ENCODE data around the gene INO80.
"Not testable (repeated sequence)": the region's sequence is repeated elsewhere in the genome, so short reads cannot be mapped to it uniquely, and the experiment has no call there.

INO80 gene

DNA sequence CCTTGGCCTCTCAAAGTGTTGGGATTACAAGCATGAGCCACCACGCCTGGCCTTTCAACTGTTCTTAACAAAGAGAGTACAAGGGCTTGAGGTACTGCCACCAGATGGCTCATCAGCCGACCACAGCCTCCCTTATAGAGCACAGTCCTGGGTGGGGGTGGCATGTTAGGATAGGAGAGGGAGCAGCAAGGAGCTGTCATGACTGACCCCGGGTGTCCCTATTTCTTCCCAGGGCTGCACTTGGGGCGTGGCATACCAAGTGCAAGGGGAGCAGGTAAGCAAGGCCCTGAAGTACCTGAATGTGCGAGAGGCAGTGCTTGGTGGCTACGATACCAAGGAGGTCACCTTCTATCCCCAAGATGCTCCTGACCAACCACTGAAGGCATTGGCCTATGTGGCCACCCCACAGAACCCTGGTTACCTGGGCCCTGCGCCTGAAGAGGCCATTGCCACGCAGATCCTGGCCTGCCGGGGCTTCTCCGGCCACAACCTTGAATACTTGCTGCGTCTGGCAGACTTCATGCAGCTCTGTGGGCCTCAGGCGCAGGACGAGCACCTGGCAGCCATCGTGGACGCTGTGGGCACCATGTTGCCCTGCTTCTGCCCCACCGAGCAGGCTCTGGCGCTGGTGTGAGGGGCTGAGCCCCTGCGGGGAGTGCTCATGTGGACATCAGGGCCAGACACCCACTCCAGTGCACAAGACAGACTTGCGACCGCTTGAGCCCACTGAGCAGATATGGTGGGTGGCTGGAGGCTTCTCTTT lies 160.8 kb downstream of the INO80 start:
- DNase-seq = no peak
- H3K9me3 ChIP-seq (ENCODE audit: control insufficient read depth, low read length) = no peaks in the 10 kb centered on the region
- peaks cover 11% of the 10 kb centered on the region for H3K4me1 ChIP-seq (ENCODE audit: control insufficient read depth, insufficient read depth, low read length, poor library complexity, severe bottlenecking)
- H3K27me3 ChIP-seq (replicated peaks; ENCODE audit: control insufficient read depth, insufficient read depth, low read length, poor library complexity, severe bottlenecking) = no peaks in the 10 kb centered on the region
- H3K4me3 ChIP-seq (ENCODE audit: insufficient read depth, low read depth, low read length, poor library complexity, severe bottlenecking) = no peak overlapping the region
- H3K27ac ChIP-seq (ENCODE audit: insufficient read depth, low read length, poor library complexity, severe bottlenecking) = no peak overlapping the region
- H3K36me3 ChIP-seq (ENCODE audit: control insufficient read depth, insufficient read depth, low read length) = no peaks in the 10 kb centered on the region

DNA sequence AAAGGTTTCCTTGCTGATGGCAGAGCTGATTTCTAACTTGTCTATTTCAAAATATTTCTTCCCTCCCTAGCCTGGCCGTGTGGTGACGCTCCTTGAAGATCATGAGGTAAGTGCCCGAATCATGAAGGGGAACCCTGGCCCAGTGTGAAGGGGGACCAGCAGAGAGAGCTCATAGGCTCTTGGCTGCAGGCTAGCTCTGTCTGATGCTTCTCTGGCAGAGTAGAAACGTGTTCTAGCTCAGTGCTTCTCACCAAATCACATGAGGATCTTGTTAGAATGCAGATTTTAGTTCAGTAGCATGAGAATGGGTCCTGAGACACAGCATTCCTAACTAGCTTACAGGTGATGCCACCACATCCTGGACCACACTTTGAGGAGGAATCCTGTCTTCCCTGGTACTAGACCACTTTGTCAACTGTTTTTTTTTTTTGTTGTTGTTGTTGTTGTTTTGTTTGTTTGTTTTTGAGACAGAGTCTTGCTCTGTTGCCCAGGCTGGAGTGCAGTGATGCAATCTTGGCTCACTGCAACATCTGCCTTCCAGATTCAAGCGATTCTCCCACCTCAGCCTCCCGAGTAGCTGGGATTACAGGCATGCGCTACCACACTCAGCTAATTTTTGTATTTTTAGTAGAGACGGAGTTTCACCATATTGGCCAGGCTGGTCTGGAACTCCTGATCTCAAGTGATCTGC lies 161.8 kb downstream of the INO80 start:
- H3K27me3 ChIP-seq (replicated peaks; ENCODE audit: control insufficient read depth, insufficient read depth, low read length, poor library complexity, severe bottlenecking); H3K9me3 ChIP-seq (ENCODE audit: control insufficient read depth, low read length); H3K36me3 ChIP-seq (ENCODE audit: control insufficient read depth, insufficient read depth, low read length); H3K27ac ChIP-seq (ENCODE audit: insufficient read depth, low read length, poor library complexity, severe bottlenecking); DNase-seq: not testable (repeated sequence)
- H3K4me1 ChIP-seq (ENCODE audit: control insufficient read depth, insufficient read depth, low read length, poor library complexity, severe bottlenecking) = peaks cover 11% of the 10 kb centered on the region
- H3K4me3 ChIP-seq (ENCODE audit: insufficient read depth, low read depth, low read length, poor library complexity, severe bottlenecking) = peak overlapping the region; percentile 86

DNA sequence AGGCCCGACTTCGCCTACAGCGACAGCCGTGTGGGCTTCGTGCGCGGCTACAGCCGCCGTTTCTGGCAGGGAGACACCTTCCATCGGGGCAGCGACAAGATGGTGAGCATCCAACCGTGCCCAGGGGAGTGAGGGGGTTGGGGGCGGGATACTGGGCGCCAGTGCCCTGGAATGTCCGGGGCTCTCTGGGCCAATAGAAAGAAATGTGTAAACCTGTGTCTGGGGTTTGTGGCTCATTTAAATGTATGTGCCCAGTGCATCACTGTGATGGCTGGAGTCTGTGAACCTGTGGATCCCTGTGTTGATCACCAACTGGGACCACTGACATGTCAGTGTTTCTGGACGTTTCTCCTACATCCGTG lies 162.4 kb downstream of the INO80 start:
- H3K27ac ChIP-seq (ENCODE audit: insufficient read depth, low read length, poor library complexity, severe bottlenecking) = peak overlapping the region; percentile 25
- H3K4me1 ChIP-seq (ENCODE audit: control insufficient read depth, insufficient read depth, low read length, poor library complexity, severe bottlenecking) = peaks cover 11% of the 10 kb centered on the region
- no peak for DNase-seq
- H3K9me3 ChIP-seq (ENCODE audit: control insufficient read depth, low read length) = no peaks in the 10 kb centered on the region
- H3K27me3 ChIP-seq (replicated peaks; ENCODE audit: control insufficient read depth, insufficient read depth, low read length, poor library complexity, severe bottlenecking) = no peaks in the 10 kb centered on the region
- H3K4me3 ChIP-seq (ENCODE audit: insufficient read depth, low read depth, low read length, poor library complexity, severe bottlenecking) = peak overlapping the region; percentile 86
- no peaks in the 10 kb centered on the region for H3K36me3 ChIP-seq (ENCODE audit: control insufficient read depth, insufficient read depth, low read length)

DNA sequence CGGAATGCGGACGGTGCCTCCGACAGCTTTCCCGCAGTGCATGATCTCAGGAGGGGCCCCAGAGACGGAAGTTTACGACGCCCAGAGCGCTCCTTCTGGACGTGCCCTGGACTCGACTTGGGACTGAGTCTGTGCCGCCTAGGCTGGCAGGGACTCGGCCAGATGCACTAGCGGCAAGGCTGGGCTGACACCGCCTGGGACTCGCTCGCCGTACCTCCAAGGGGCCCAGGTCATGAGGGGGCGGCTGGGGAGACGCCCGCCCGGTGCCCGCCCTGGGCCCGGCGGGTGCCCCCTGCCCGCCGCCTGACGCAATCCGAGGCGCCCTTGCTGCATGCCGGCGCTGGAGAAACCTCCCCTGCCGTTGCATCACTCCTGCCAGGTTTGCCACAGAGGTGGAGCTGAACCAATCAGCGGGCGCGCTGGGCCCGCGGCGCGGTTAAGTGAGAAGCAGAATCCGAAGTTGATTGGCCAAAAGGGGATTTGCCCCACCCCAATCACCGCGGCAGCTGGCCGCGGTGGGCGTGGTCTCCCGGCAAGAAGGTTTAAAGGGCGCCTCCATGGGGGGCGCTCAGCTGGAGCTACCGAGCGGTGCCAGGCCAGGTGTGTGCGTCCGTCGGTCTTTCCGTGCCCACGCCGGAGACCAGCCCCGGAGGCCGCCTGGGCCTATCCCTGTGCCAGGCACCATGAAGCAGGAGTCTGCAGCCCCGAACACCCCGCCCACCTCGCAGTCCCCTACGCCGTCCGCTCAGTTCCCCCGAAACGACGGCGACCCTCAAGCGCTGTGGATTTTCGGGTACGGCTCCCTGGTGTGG lies 163.0 kb downstream of the INO80 start, which contains the start of gene CHAC1:
TSS of gene CHAC1 (plus strand) at position 571 of the 812 bp plus-strand sequence. CDS start at position 684, 113 bp downstream.
- Histone ChIP-seq H3K9me3 (ENCODE audit: control insufficient read depth, low read length) (no peaks in the 10 kb centered on the region), H3K36me3 (ENCODE audit: control insufficient read depth, insufficient read depth, low read length) (no peaks in the 10 kb centered on the region), H3K27me3 (replicated peaks; ENCODE audit: control insufficient read depth, insufficient read depth, low read length, poor library complexity, severe bottlenecking) (no peaks in the 10 kb centered on the region), H3K27ac (ENCODE audit: insufficient read depth, low read length, poor library complexity, severe bottlenecking) (peak within 1 kb of the TSS; percentile 50), H3K4me3 (ENCODE audit: insufficient read depth, low read depth, low read length, poor library complexity, severe bottlenecking) (peak within 1 kb of the TSS; percentile 86), H3K4me1 (ENCODE audit: control insufficient read depth, insufficient read depth, low read length, poor library complexity, severe bottlenecking) (peaks cover 11% of the 10 kb centered on the region)
- peak; percentile 91 to 94 (median 92) for DNase-seq

DNA sequence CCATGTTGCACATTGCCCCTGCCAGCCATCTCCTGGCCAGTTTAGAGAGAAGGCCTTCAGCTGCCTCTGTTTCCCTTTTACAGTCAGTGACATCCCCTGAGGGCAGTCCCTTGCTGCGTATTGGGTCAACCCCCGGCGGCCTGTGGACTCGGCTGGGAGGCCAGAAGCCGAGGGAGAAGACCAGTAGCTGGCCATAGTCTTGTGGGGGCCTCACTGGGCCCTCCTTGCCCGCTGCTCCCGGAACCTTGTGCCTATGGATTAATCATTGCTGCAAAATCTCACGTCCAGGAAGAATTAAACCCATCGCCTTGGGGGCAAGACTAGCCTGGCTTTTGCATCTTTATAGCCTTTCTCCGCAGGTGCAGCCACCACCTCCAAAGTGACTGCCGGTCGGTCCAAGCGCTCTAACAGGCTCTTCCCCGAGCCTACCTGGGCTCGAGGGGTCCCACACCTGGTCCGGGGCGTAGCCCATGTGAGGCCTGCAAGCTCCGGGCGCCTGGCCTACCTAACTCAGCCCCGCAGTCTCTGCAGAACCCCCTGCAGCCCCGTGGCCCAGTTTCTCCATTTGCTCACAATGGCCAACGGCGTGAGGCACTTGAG lies 163.7 kb downstream of the INO80 start:
- Histone ChIP-seq H3K27ac (ENCODE audit: insufficient read depth, low read length, poor library complexity, severe bottlenecking) (peak overlapping the region; percentile 50), H3K4me3 (ENCODE audit: insufficient read depth, low read depth, low read length, poor library complexity, severe bottlenecking) (peak overlapping the region; percentile 86)
- no peak for DNase-seq

DNA sequence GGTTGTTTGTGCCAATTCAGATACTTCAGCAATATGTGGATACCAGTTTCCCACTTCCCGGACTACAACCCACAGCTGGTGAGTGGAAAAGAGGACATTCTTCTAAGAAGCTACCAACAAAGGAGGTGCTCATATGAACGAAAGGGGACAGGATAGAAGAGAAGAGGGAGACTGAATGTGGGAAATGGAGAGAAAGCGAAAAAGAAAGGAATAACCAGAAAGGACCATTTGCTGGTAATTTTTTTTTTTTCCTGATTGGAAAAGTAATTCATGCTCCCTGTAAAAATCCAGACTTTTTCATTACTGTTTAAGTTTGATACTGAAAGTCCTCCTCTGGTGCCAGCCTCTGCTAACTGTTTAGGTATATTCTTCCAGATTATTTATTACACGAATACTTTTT lies 164.3 kb downstream of the INO80 start:
- no peak overlapping the region for H3K27ac ChIP-seq (ENCODE audit: insufficient read depth, low read length, poor library complexity, severe bottlenecking)
- peaks cover 11% of the 10 kb centered on the region for H3K4me1 ChIP-seq (ENCODE audit: control insufficient read depth, insufficient read depth, low read length, poor library complexity, severe bottlenecking)
- H3K27me3 ChIP-seq (replicated peaks; ENCODE audit: control insufficient read depth, insufficient read depth, low read length, poor library complexity, severe bottlenecking) = no peaks in the 10 kb centered on the region
- no peak overlapping the region for H3K4me3 ChIP-seq (ENCODE audit: insufficient read depth, low read depth, low read length, poor library complexity, severe bottlenecking)
- no peaks in the 10 kb centered on the region for H3K9me3 ChIP-seq (ENCODE audit: control insufficient read depth, low read length)
- H3K36me3 ChIP-seq (ENCODE audit: control insufficient read depth, insufficient read depth, low read length) = no peaks in the 10 kb centered on the region
- DNase-seq = no peak

More for the DNA sequence above, 163.7 kb downstream of the INO80 start:
- Histone ChIP-seq H3K4me1 (ENCODE audit: control insufficient read depth, insufficient read depth, low read length, poor library complexity, severe bottlenecking) (peaks cover 11% of the 10 kb centered on the region), H3K9me3 (ENCODE audit: control insufficient read depth, low read length) (no peaks in the 10 kb centered on the region), H3K36me3 (ENCODE audit: control insufficient read depth, insufficient read depth, low read length) (no peaks in the 10 kb centered on the region), H3K27me3 (replicated peaks; ENCODE audit: control insufficient read depth, insufficient read depth, low read length, poor library complexity, severe bottlenecking) (no peaks in the 10 kb centered on the region)

DNA sequence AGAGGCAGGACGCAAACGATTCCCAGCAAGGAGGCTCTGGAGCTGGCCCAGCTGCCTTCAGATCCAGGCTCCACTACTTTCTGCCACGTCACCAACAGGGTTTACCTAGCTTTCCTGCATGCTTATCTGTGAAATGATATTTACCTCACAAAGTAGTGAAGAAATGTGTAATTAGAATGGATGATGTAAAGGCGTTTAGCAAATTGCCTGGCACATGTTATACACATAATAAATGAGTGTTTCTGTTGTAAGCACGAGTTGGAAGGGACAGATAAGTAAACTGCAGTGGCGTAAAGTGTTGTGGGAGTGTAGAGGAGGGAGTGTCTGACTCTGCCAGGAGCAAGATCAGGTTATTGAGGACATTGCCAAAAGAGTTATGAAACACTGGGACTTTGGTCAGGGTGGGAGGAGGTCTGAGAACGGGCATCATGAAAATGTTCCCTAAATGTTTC lies 166.3 kb downstream of the INO80 start:
- H3K27ac ChIP-seq (ENCODE audit: insufficient read depth, low read length, poor library complexity, severe bottlenecking) = no peak overlapping the region
- no peaks in the 10 kb centered on the region for H3K36me3 ChIP-seq (ENCODE audit: control insufficient read depth, insufficient read depth, low read length)
- DNase-seq = no peak
- no peaks in the 10 kb centered on the region for H3K27me3 ChIP-seq (replicated peaks; ENCODE audit: control insufficient read depth, insufficient read depth, low read length, poor library complexity, severe bottlenecking)
- peaks cover 11% of the 10 kb centered on the region for H3K4me1 ChIP-seq (ENCODE audit: control insufficient read depth, insufficient read depth, low read length, poor library complexity, severe bottlenecking)
- H3K9me3 ChIP-seq (ENCODE audit: control insufficient read depth, low read length) = no peaks in the 10 kb centered on the region
- H3K4me3 ChIP-seq (ENCODE audit: insufficient read depth, low read depth, low read length, poor library complexity, severe bottlenecking) = no peak overlapping the region

DNA sequence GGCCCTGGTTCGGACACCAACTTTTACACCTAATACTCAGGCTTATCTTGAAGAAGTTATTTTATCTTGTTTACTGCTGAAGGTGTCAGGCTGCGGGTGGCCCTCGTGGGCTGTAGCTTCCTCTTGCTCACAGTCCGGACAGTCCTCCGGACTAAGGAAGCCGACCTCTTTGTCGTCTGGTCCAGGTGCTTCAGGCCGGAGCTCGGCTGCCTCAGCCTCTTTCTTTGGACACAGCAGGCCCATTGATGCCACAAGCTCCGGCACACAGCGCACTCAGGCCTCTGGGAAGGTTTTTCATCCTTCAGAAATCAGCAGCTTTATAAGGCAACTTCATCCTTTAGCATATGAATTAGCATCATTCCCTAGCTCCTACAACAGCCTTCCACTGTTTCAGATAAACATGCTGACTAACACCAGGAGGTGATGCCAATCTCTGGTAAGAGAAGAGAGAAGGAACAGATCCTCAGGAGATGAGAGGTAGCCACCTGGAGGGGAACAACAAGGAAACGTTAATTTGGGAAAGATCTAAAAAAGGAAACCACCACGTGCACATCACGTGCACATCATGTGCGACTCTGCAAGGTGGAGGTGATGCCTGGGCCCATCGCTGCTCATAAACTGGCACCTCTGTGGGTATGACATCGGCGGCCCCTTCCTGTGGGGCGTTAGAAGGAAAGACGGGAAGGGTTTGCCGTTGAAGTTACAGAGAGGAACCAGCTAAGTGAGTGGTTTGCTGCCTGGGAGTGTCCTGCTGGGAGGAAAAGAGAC lies 167.2 kb downstream of the INO80 start:
- DNase-seq = no peak
- peaks cover 11% of the 10 kb centered on the region for H3K4me1 ChIP-seq (ENCODE audit: control insufficient read depth, insufficient read depth, low read length, poor library complexity, severe bottlenecking)
- H3K27me3 ChIP-seq (replicated peaks; ENCODE audit: control insufficient read depth, insufficient read depth, low read length, poor library complexity, severe bottlenecking) = no peaks in the 10 kb centered on the region
- H3K36me3 ChIP-seq (ENCODE audit: control insufficient read depth, insufficient read depth, low read length) = no peaks in the 10 kb centered on the region
- no peak overlapping the region for H3K4me3 ChIP-seq (ENCODE audit: insufficient read depth, low read depth, low read length, poor library complexity, severe bottlenecking)
- no peaks in the 10 kb centered on the region for H3K9me3 ChIP-seq (ENCODE audit: control insufficient read depth, low read length)
- H3K27ac ChIP-seq (ENCODE audit: insufficient read depth, low read length, poor library complexity, severe bottlenecking) = no peak overlapping the region

All from effector memory CD4-positive, alpha-beta T cell (primary cell).